DMS153 (cell line): ENCODE measurements around the gene PDGFC.

Source experiments
- DNase-seq: peaks from one replicate; lab custom pipeline; 2025; lab: John Stamatoyannopoulos, UW

PDGFC gene

DNA sequence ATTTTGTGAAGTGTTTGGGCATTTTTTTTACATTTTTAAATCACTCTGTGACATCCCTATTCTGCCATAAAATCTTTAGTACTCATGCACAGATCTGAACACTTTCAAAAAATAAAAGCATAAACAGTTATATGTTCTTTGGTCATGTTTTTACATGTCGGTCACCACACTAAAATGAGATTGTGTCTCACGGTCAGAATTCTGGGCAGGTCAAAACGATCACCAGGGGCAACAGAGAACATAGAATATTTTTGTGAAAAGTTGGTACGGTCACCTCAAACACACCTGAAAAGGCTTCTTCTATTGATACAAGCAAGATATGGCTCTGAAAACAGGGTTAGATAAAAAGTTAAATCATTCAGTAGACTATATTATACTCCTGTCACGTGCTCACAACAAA, 189.1 kb downstream of the PDGFC start:
- no peak for DNase-seq

DNA sequence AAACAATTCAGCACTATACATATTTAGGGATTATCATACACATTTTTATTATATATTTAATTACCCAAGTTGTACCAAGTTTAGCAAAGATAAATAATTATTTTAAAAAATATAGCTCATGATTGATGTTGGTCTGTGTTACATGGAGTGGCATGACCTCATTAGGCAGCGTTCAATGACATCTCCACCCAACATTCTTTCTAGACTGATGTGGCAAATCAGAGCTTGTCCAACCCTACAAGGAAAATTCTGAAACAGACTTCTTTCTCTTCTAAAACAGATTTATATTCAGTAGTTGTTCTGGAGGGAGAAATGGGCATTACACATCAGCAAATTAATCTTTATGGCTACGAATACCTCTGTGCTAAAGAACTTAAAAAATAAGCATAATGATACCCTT, 189.7 kb downstream of the PDGFC start:
- DNase-seq: no peak

DNA sequence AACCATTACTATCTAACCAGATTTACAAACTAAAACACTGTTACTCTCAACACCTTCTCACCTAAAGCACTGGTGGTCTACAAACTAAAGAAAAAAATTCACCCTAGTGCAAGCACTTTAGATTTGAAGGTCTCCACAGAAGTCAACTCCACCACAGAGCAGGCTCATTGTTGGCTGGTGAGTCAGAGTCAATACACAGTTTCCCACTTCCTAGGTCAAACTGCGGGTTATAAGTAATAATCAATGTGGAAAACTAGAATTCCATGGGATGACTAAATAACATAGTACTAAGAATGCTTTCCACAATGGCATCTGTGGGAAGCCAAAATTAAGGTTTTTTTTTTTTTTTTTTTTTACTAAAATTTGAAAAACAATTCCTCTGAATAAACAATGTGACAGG, 191.8 kb downstream of the PDGFC start:
- no peak for DNase-seq

DNA sequence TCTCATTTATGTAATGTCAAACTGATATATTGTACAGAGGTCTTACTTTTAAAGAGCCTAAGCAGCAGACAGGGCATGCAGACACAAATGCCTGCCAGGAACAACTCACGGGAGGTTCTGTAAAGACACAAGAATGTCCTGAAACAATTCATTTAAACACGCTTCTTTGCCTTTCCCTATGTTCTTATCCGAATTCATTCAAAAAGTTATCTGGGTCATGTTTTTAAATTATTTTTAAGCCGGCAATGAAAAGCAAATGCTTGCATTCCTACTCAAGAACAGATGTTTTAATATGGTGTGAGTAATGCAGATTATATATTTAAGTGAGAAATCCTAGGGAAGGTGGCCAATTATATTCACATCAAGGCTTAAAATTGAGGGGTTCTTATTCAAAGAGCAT, 192.6 kb downstream of the PDGFC start:
- no peak for DNase-seq

DNA sequence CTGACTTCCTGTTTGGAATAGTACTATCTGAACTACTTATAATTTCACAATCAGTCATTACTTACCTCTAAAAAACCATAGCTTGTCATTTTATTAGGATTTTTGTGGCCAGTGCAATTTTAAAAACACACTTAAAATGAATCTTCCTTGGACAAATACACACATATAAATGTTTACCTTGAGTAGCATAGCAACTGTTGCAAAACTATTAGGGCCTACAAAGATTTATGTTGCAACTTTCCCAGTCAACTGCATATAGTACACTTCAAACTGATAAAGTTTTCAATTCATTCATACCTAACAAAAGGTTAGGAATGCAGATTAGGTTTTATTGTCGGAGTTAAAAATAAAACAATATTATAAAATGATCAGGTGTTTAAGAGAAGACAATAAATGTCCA, 193.0 kb downstream of the PDGFC start:
- DNase-seq: no peak

DNA sequence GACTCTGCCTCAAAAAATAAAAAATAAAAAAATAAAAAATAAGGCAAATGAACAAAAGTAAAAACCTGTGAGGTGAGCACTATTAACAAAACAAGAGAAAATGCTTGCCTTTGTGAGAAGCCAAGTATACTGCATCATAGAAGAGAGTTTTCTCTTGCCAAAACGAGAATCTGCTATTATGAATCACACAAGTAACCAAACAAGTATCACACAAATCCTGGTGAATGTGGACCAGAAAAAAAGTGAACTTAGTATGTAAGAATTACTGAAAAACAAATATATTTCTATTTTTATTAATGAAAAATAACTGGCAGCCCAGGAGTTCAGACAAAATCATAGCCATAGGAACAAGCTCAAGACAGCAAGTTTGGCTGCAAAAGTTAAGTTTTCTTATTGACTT, 193.5 kb downstream of the PDGFC start:
- DNase-seq: no peak

DNA sequence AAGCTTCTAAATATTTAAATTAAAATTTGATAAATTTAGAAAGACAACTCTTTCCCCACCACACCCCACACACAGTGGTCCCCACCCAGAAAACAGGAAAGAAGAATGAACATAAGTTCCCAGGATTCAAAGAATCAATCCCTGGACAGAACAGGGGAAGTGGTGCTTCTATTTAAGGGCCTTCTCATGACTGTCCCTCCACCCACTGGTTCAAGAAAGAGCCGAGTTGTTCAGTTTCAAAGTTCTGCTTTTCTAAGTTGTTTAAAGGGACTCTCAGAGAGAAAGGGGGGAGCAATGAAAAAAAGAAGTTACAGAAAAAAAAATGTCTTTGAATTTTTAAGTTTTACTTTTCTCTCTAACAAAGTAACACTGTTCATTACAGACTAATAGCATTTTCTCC, 195.8 kb downstream of the PDGFC start:
- DNase-seq: no peak

DNA sequence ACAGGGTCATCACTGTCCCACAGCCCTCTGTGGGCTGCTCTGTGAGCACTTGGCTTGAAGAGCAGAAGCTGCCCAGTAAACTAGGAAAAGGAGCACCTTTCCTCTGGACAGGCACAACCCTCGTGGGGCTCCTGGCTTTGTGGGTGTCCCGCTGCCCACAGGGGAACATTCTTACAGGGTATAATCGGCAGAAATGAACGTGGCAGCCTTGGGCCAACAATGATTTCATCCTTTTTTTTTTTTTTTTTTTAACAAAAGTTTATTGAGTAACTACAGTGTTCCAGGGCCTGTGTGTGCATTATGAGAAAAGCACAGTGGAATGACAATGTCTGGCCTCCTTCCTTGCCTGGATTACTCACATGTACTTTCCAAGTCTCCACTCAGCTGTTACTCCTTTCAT, 197.2 kb downstream of the PDGFC start:
- no peak for DNase-seq

DNA sequence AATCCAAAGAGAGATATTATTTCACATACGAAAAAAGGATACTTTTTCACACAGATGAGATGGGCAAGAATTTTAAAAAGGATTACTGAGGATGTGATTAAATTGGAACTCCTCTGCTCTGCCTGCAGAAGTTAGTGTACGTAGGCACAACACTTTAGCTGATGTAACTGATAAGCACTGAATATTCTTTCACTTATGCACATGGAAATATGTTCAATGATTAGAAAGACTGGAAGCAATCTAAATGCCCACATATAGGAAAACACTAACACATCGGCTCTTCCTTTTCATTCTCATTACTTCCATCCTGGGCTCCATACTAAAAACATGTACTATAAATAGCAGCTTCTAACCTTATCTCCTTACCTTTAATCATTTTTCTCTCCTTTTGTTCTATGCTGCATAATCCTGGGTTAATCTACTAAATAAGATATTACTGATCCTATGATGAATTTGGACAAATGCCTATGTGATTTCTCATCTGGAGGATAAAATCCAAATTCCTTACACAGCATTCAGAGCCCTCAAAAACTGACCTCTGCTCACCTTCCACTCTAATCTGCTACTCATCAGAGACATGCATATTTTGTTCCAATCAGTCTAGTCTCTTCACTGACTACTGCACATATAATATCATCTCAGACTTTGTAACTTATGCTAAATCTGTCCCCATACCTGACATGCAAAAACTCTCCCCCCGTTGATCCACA, 197.8 kb downstream of the PDGFC start:
- DNase-seq: no peak

DNA sequence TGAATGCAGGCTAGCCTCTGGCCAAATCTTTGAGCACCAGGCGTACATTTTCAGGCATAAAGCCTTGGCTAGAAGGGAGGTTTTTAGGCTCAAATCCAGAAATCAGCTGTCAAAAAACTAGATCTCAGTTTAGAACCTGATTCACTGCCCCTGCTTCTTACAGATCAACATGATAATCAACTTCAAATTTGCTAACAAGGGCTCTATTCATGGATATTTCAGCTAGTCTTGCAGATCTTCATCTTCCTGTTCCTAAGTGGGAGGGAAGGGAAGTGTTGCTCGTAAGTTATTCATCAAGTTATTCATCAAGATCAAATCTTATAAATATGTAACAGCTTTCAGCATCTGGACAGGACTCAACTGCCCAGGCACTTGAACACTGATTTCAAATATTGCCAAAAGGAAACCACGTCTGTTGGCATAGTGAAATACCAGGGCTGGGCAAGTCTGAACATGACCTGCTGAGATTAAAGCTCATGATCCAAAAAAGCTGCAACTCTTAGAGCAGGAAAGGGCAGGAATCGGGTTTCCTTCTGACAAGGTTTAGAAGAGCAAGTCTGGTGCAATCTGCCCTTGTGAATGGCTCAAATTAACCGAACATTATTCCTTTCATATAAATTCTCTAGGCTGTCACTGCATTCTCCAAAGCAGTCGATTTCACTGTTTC, 200.3 kb downstream of the PDGFC start:
- DNase-seq: peak; percentile 65

DNA sequence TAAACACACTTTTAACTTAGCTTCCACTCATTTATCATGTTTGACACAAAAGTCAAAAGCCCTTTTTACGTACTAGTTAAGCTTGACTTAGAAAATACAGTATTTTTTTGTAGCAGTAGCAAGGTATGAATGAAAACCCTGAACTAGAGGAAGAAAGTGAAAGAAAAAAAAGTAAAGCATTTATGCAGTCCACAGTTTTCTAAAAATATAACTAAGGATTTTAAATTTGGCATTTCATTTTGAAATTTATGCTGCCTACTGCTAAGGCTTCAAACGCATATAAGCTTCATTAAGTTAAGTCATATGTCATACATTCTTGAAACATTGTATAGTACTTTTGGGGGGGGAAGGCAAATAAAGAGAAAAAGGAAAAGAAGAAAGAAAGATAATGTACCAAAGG, 201.5 kb downstream of the PDGFC start:
- DNase-seq: no peak

DNA sequence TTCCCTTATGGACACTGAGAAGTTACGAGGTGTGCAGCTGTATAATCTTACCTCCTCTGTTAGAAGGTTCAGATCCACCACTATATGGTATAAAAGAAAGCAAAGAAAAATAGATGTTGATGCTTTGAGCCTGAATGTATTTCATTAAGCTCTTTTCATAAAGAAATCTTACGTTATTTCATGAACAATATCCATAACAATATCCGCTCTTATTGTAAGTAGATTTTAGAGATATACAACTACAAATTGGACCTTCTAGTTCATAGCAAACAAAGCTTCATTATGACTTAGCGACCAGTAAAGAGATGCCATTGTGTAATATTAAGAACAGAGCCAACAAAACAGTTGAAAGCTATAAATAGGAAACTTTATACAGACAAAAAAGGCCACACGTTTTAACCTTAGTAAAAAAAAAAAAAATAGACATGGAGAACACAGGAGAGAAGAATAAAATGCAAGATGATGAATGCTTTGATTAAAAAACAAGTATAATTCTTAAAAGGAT, 203.6 kb downstream of the PDGFC start:
- DNase-seq: no peak

DNA sequence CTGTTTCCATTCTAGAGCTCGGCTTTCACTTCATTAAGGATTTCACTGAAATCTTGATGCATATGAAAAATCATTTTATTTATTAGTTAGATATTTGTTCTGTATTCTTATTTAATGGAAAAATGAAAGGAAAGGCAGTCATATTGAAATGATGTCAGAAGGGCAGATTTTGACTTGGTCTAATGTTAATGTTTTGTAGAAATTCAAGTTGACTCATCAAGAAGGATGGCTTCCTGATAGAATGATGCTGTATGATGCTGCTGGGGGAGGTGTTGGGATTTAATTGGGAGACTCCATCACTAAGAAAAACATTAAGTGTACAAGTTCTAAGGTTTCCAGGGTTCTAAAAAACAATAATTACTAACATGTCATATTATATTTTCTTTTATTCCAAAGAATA, 204.8 kb downstream of the PDGFC start:
- no peak for DNase-seq

DNA sequence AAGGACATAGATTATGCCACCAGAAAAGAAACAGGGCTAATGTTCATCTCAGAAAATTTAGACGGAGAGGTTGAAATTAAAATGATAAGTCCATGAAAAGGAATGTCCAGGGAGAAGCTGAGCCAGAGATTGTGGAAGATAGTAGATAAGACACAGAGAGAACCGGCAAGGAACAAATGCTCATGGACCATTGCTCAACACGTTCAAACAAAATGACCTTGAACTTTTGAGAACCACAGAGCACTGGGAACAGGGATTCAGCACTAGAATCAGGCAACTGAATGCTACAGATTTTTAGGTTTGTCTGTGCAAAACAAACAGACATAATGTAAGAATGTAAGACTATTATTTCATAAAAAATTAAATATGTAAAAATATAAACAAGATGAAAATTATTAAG, 206.3 kb downstream of the PDGFC start:
- no peak for DNase-seq

DNA sequence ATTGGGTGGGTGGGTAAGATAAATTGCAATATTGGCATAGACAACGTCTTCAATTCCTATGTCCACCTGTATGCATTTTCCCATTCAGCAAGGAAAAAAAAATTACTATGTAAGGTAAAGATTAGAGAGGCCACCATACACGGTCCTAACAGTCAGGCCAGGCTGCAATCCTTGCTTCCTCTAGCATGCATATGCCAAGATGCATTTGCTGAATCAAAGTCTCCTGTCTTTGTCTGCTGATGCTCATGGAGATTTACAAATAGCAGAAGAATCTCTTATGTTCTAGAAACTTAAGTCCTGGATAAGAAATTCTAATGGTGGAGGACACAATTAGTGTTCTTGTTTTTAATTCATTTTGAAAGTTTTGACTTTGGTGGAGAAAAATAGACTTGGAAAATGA, 206.8 kb downstream of the PDGFC start:
- DNase-seq: no peak

DNA sequence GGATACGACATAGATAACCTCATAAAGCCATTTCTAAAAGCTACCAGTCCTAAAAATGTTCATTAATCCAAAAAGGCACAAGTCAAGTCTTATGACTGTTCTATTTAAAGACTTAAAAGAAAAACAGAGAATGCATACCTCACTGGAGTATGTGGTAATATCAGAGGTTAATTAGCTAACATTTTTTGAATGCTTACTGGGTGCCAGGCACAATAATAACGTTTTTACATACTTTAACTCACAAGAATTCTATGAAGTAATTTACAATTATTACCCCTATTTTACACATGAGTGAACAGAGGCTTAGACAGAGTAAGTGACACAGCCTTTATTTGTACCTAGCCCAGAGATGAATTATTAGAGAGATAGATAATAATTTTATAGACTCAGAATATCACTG, 207.5 kb downstream of the PDGFC start:
- DNase-seq: no peak

DNA sequence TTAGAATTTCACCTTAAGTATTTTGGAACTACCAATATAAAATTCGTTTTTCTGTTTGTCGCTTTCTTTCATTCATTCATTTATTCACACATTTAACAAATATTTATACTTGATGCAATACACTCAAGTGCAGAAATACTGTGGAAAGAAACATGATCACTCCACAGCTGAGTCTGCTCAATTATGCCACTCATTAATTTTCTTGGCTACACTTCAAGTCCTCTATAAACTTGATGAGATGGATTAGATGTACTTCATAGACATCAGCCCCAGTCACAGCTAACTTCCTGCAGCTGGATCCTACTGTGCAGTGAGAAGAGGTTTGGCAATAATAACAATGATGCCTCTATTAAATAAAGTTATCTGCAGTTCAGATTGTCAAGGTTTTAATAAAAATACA, 208.1 kb downstream of the PDGFC start:
- DNase-seq: peak; percentile 8

DNA sequence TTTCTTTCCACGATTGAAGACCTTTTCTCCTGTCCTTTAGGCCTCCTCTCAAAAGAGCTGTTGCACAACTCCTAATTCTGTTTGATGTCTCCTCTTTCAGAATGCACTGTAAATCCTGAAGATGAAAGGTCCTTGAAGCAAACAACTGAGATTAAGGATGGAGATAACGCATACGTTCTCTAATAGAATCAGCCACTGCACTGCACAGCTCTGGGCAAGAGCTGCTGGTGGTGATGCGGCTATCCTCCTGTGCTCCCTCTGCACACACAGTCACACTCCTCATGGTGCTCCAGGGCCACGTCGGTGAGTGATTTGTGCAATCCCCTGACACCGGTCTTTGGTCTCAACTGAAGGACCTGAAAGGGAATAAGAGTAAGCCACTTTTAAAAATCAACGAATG, 208.7 kb downstream of the PDGFC start:
- DNase-seq: no peak

DNA sequence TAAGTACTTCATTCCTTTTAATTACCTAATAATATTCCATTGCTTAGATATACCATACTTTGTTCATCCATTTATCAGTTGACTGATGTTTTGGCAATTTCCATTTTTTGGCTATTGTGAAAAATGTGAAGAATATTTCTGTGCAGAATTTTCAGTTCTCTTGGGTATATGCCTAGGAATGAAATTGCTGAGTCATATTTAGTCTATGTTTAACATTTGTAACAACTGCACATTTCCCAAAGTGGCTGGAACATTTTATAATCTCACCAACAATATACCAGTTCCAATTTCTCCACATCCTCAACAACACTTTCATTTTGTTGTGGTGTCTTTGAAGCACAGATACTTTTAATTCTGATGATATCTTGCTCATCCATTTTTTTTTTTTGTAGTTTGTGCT, 215.5 kb downstream of the PDGFC start:
- DNase-seq: no peak

DNA sequence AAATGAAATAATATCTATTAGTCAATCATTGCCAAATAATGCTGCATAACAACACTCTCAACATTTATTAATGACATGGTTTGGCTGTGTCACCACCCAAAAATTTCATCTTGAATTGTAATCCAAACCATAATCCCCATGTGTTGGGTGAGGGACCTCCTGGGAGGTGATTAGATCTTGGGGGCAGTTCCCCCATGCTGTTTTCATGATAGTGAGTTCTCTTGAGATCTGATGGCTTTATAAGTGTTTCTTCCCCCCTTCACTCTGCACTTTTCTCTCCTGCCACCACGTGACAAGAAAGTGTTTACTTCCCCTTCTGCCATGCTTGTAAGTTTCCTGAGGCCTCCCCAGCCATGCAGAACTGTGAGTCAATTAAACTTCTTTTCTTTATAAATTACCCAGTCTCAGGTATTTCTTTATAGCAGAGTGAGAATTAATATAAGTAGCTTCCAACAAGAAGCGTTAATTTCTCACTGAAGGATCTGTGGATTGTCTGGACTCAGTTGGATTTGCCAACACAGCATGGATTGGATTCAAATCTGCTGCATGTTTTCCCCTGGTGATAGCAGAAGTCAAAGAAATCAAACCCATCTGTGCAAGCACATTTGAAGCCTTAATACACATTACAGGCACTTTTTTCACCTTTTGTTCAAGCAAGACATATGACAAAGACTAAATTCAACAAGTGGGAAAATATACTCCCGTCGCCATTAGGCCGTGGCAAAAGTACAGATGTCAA, 216.6 kb downstream of the PDGFC start:
- DNase-seq: no peak

DNA sequence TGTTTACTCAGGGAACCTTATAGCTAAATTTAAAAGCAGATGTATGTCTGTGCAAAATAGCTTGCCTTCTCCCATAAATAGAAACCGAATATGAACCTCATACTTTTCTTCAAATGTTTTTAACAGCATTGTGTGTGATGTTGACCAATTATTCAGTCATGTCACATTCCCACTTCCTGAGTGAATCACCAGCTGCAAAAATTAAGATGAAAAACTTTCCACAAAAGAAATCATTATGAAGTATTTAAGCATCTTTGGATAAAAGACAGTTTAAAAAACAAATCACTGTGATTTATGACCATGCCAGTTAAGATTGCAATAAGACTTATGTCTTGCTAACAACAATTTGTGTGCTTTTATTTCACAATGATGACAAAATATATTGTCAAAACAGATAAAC, 220.1 kb downstream of the PDGFC start:
- no peak for DNase-seq

DNA sequence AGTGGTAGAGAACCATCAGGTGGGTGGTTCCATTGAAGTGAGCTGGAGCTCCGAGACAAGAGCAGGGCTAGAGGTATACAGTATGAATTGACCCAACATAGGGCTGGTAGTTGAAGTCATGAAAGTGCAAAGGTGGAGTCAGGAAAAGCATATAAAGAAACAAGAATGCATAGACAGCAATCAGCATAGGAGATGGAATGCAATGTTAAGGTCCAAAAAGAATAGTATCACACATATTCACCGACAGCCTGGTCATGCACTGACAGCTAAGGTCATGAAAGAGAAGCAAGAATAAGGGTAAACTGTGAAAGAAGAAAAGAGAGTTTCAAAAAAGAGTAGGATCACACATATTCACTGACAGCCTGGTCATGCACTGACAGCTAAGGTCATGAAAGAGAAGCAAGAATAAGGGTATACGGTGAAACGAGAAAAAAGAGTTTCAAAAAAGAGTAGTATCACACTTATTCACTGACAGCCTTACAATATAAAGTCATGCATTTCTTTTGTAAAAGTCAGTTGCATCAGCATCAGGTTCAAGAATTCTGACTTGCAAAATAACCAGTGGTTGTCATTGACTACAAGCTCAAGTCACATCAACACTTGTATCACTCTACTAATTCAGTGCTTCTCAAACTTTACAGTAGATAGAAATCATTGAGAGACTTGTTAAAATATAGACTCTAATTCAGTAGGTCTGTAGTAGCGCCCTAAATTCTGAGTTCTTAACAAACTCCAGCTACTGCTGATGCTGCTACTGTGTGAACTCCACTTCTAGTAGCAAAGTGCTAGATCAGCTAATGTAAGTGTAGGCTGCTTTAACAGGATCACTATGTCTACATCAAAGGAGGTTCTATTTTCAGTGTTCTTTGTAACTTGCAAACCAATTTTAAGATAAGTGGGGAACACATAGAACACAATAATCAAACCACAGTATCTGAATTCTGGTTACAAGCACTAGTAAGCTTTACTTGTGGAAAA, 221.9 kb downstream of the PDGFC start:
- no peak for DNase-seq
